GM23338 (cell line): ENCODE measurements around the gene UBE2J1. TPM values are rescaled to one million over a fixed set of nuclear protein-coding genes. Genes with fewer than 3 reads are reported as not detected.

Experiments
- ATAC-seq: fragments of 200-7000 bp; cut with Tn5 transposase; 3 replicates; pipeline ENCODE4 v1.9.1; 2020
- DNase-seq: peaks from one replicate; pipeline ENCODE4 v3.0.0-alpha.2; 2015; ENCODE audit warnings: low spot score
- H2AFZ ChIP-seq: fragments of 200-600 bp; sonication (generic); 2 replicates; pipeline ENCODE4 v1.8.0; 2016; ENCODE audit warnings: antibody characterized with exemption, mild to moderate bottlenecking, moderate library complexity
- H3F3A ChIP-seq: fragments of 200-600 bp; sonication (generic); replicated peaks from 2 replicates; pipeline ENCODE4 v1.8.0; 2017; ENCODE audit warnings: antibody characterized with exemption, mixed run types, low read depth
- H3K27ac ChIP-seq: fragments of 200-600 bp; sonication (generic); 2 replicates; pipeline ENCODE4 v1.6.1; 2016; ENCODE audit warnings: low read depth
- H3K27me3 ChIP-seq: fragments of 200-600 bp; sonication (generic); 2 replicates; pipeline ENCODE4 v1.8.0; 2016; ENCODE audit warnings: mild to moderate bottlenecking, mixed run types, moderate library complexity; ENCODE audit not compliant: insufficient read depth
- H3K36me3 ChIP-seq: fragments of 200-600 bp; sonication (generic); 2 replicates; pipeline ENCODE4 v1.8.0; 2016; ENCODE audit warnings: mild to moderate bottlenecking; ENCODE audit not compliant: insufficient read depth
- H3K4me1 ChIP-seq: fragments of 200-600 bp; sonication (generic); 2 replicates; pipeline ENCODE4 v1.8.0; 2016; ENCODE audit warnings: mild to moderate bottlenecking, moderate library complexity; ENCODE audit not compliant: insufficient read depth
- H3K4me2 ChIP-seq: fragments of 200-600 bp; sonication (generic); 2 replicates; pipeline ENCODE4 v1.7.1; 2017; ENCODE audit warnings: mixed run types
- H3K4me3 ChIP-seq: fragments of 200-600 bp; sonication (generic); 2 replicates; pipeline ENCODE4 v1.6.1; 2016; ENCODE audit warnings: mixed run types
- H3K79me2 ChIP-seq: fragments of 200-600 bp; sonication (generic); replicated peaks from 2 replicates; pipeline ENCODE4 v1.8.0; 2017; ENCODE audit warnings: mild to moderate bottlenecking; ENCODE audit not compliant: insufficient read depth
- H3K9me2 ChIP-seq: fragments of 200-600 bp; sonication (generic); 2 replicates; pipeline ENCODE4 v1.8.0; 2017; ENCODE audit not compliant: insufficient read depth
- H4K20me1 ChIP-seq: fragments of 200-600 bp; sonication (generic); replicated peaks from 2 replicates; pipeline ENCODE4 v1.8.0; 2017; ENCODE audit warnings: mild to moderate bottlenecking; ENCODE audit not compliant: insufficient read depth
- H3K27ac Mint-ChIP-seq: 2 replicates; pipeline ENCODE4 v1.8.0; 2020; ENCODE audit warnings: inconsistent platforms, mild to moderate bottlenecking, moderate library complexity, mixed read lengths
- H3K27me3 Mint-ChIP-seq: 3 replicates; pipeline ENCODE4 v1.8.0; 2022; ENCODE audit warnings: low read depth, mild to moderate bottlenecking, moderate library complexity, mixed read lengths, inconsistent platforms; ENCODE audit not compliant: insufficient read depth, poor library complexity
- H3K36me3 Mint-ChIP-seq: 3 replicates; pipeline ENCODE4 v1.8.0; 2021; ENCODE audit warnings: low read depth, mild to moderate bottlenecking, inconsistent platforms, moderate library complexity, mixed read lengths
- H3K4me1 Mint-ChIP-seq: 3 replicates; pipeline ENCODE4 v1.8.0; 2020; ENCODE audit warnings: mild to moderate bottlenecking, inconsistent platforms, mixed read lengths
- H3K4me3 Mint-ChIP-seq: 3 replicates; pipeline ENCODE4 v1.8.0; 2021; ENCODE audit warnings: moderate library complexity, mild to moderate bottlenecking, inconsistent platforms, mixed read lengths
- H3K9me3 Mint-ChIP-seq: 3 replicates; pipeline ENCODE4 v1.8.0; 2020; ENCODE audit warnings: moderate library complexity, mild to moderate bottlenecking, inconsistent platforms, mixed read lengths
- CREB1 ChIP-seq: fragments of 250-450 bp; sonication (Bioruptor Pico); IDR thresholded peaks from 2 replicates; pipeline ENCODE4 v1.5.0; 2020; ENCODE audit warnings: low read depth, mild to moderate bottlenecking, moderate library complexity
- EZH2 ChIP-seq: fragments of 200-600 bp; sonication (generic); IDR thresholded peaks from one replicate; pipeline ENCODE4 v1.8.0; 2017; ENCODE audit warnings: antibody characterized with exemption, mild to moderate bottlenecking, low read depth; ENCODE audit not compliant: unreplicated experiment
- EZH2phosphoT487 ChIP-seq: fragments of 200-600 bp; sonication (generic); IDR thresholded peaks from one replicate; pipeline ENCODE4 v1.8.1; 2018; ENCODE audit warnings: antibody characterized with exemption; ENCODE audit not compliant: unreplicated experiment
- JUNB ChIP-seq: IDR thresholded peaks from one replicate; pipeline ENCODE4 v1.6.1; 2016; ENCODE audit warnings: antibody characterized with exemption; ENCODE audit not compliant: unreplicated experiment
- NANOG ChIP-seq: IDR thresholded peaks from 2 replicates; pipeline ENCODE4 v1.6.1; 2016; ENCODE audit warnings: antibody characterized with exemption, borderline replicate concordance
- POLR2AphosphoS5 ChIP-seq: IDR thresholded peaks from 2 replicates; pipeline ENCODE4 v1.6.1; 2016; ENCODE audit warnings: antibody characterized with exemption, low read depth
- STAT1 ChIP-seq: IDR thresholded peaks from one replicate; pipeline ENCODE4 v1.6.1; 2016; ENCODE audit warnings: antibody characterized with exemption; ENCODE audit not compliant: unreplicated experiment
- ZNF114 ChIP-seq: fragments of 250-450 bp; sonication (Bioruptor Pico); IDR thresholded peaks from 2 replicates; pipeline ENCODE4 v1.5.0; 2020; ENCODE audit warnings: mild to moderate bottlenecking, moderate library complexity
- polyA plus RNA-seq: library from polyadenylated mRNA; unstranded; fragments of >200 nt; fragmentation: Nextera tagmentation; extraction: Ambion mirVana; gene quantifications from 2 replicates; pipeline ENCODE4 v1.2.1, GENCODE V29; 2016
- total RNA-seq: library from RNA; depleted of rRNA; stranded (reverse); fragments of >200 nt; shearing (Covaris generic); gene quantifications from 2 replicates; pipeline ENCODE4 v1.2.3, GENCODE V29; 2014
- TF ChIP-seq, protein P1 (sequence below): fragments of 250-450 bp; sonication (Bioruptor Pico); IDR thresholded peaks from 2 replicates; pipeline ENCODE4 v1.5.0; 2020; ENCODE audit warnings: mild to moderate bottlenecking, moderate library complexity
- TF ChIP-seq, protein P2 (sequence below): IDR thresholded peaks from one replicate; pipeline ENCODE4 v1.6.1; 2018; ENCODE audit warnings: antibody characterized with exemption; ENCODE audit not compliant: unreplicated experiment

UBE2J1 gene
- total and polyA plus RNA-seq, 2 experiments from 2014 or later: 7.5 to 13.1 TPM

DNA sequence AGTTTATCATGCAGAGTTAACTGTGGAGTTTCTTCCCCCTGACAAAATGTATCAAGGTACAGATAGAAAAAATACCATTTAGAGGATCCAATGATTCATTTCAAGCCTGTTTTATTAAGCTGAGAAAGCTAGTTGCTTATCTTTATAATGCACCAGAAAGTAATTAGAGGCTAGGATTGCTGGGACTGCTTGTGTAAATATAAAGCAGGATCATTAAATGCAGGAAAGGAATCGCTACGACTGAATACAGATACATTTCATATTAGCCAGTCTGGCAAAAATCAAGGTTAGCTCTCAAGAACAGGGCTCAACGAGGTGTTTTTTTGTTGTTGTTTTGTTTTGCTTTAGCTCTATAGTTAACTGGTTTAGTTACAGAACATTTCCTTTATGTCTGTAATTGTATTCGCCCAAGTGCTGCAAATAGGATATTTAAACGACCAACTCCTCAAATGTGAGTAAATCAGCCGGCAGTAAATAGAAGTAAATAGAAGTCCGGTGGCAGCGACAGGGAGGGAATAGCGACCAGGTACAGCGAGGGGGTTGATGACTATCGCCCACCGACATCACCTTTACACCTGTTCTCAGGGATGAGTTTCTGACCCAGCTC, 748 bp downstream of the UBE2J1 start:
- peak overlapping the region; percentile 69 for H3K4me3 ChIP-seq
- Mint-ChIP-seq H3K4me3 (peak overlapping the region; percentile 89), H3K9me3 (no peaks in the 10 kb centered on the region), H3K36me3 (no peaks in the 10 kb centered on the region), H3K4me1 (peaks cover 28% of the 10 kb centered on the region), H3K27ac (no peak overlapping the region), H3K27me3 (peaks cover 17% of the 10 kb centered on the region)
- H3K4me2 ChIP-seq: peak overlapping the region; percentile 92
- H3K27me3 ChIP-seq: peaks cover 25% of the 10 kb centered on the region
- H3F3A ChIP-seq: 0 out of 2 replicates have a peak, but pooled peaks cover 4% of the 10 kb centered on the region
- ATAC-seq (no peak), DNase-seq (peak; percentile 53)
- peak overlapping the region; percentile 93 for H2AFZ ChIP-seq
- no peaks in the 10 kb centered on the region for H3K36me3 ChIP-seq
- TF ChIP-seq CREB1 (no peak), EZH2 (peak; percentile 20), POLR2AphosphoS5 (no peak)
- no peaks in the 10 kb centered on the region for H3K79me2 ChIP-seq
- no peak overlapping the region for H3K27ac ChIP-seq
- H4K20me1 ChIP-seq: no peaks in the 10 kb centered on the region
- peaks cover 8% of the 10 kb centered on the region; the same call in 1 of the 2 replicates for H3K4me1 ChIP-seq
- H3K9me2 ChIP-seq: no peaks in the 10 kb centered on the region

DNA sequence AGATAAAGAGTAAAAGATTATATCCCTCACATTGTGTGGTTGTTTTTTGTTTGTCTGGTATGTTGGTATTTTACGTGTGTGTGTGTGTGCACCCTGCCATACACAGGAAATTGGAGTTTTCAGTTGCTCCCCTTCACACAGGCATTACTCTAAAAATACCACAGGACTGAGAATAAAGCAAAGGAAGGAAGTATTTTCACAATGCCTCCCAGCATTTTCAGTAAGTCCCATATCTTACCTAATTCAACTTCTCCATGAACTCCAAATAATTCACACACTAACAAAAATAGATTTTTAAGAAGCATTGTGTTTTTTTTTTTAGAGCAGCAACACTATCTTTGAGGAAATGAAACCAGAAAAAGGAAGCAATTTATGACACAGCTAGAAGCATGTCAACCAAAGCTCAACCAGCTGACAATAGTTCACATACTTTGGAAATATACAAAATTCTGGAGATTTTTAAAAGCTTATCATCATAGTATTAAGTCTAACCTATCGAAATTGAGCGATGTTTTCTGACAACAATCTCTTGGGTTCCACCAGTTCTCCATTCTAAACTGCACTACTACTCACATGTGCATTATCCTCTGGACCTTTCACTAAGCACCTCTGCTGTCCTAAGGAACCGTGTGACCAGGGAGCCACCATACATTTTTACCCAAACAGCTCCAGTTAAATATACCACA, 2.1 kb downstream of the UBE2J1 start:
- Histone ChIP-seq H3K79me2 (no peaks in the 10 kb centered on the region; the same call in 1 of the 2 replicates), H3K4me2 (no peak overlapping the region), H3F3A (0 out of 2 replicates have a peak, but pooled peaks cover 4% of the 10 kb centered on the region), H3K36me3 (no peaks in the 10 kb centered on the region), H2AFZ (no peak overlapping the region), H3K4me1 (peaks cover 8% of the 10 kb centered on the region; the same call in 1 of the 2 replicates), H3K9me2 (no peaks in the 10 kb centered on the region), H3K27ac (no peak overlapping the region), H3K27me3 (peaks cover 25% of the 10 kb centered on the region), H4K20me1 (no peaks in the 10 kb centered on the region), H3K4me3 (no peak overlapping the region)
- no peak overlapping the region for H3K4me3 Mint-ChIP-seq
- H3K9me3 Mint-ChIP-seq: no peaks in the 10 kb centered on the region
- peaks cover 28% of the 10 kb centered on the region for H3K4me1 Mint-ChIP-seq
- ATAC-seq (no peak), DNase-seq (no peak)
- H3K36me3 Mint-ChIP-seq: no peaks in the 10 kb centered on the region
- H3K27me3 Mint-ChIP-seq: peaks cover 21% of the 10 kb centered on the region
- H3K27ac Mint-ChIP-seq: no peak overlapping the region
- TF ChIP-seq CREB1 (no peak), EZH2phosphoT487 (no peak), STAT1 (no peak), JUNB (no peak), NANOG (no peak), ZNF114 (CRISPR knock-in tag) (no peak), POLR2AphosphoS5 (no peak), EZH2 (no peak)
- TF ChIP-seq, protein P1, sequence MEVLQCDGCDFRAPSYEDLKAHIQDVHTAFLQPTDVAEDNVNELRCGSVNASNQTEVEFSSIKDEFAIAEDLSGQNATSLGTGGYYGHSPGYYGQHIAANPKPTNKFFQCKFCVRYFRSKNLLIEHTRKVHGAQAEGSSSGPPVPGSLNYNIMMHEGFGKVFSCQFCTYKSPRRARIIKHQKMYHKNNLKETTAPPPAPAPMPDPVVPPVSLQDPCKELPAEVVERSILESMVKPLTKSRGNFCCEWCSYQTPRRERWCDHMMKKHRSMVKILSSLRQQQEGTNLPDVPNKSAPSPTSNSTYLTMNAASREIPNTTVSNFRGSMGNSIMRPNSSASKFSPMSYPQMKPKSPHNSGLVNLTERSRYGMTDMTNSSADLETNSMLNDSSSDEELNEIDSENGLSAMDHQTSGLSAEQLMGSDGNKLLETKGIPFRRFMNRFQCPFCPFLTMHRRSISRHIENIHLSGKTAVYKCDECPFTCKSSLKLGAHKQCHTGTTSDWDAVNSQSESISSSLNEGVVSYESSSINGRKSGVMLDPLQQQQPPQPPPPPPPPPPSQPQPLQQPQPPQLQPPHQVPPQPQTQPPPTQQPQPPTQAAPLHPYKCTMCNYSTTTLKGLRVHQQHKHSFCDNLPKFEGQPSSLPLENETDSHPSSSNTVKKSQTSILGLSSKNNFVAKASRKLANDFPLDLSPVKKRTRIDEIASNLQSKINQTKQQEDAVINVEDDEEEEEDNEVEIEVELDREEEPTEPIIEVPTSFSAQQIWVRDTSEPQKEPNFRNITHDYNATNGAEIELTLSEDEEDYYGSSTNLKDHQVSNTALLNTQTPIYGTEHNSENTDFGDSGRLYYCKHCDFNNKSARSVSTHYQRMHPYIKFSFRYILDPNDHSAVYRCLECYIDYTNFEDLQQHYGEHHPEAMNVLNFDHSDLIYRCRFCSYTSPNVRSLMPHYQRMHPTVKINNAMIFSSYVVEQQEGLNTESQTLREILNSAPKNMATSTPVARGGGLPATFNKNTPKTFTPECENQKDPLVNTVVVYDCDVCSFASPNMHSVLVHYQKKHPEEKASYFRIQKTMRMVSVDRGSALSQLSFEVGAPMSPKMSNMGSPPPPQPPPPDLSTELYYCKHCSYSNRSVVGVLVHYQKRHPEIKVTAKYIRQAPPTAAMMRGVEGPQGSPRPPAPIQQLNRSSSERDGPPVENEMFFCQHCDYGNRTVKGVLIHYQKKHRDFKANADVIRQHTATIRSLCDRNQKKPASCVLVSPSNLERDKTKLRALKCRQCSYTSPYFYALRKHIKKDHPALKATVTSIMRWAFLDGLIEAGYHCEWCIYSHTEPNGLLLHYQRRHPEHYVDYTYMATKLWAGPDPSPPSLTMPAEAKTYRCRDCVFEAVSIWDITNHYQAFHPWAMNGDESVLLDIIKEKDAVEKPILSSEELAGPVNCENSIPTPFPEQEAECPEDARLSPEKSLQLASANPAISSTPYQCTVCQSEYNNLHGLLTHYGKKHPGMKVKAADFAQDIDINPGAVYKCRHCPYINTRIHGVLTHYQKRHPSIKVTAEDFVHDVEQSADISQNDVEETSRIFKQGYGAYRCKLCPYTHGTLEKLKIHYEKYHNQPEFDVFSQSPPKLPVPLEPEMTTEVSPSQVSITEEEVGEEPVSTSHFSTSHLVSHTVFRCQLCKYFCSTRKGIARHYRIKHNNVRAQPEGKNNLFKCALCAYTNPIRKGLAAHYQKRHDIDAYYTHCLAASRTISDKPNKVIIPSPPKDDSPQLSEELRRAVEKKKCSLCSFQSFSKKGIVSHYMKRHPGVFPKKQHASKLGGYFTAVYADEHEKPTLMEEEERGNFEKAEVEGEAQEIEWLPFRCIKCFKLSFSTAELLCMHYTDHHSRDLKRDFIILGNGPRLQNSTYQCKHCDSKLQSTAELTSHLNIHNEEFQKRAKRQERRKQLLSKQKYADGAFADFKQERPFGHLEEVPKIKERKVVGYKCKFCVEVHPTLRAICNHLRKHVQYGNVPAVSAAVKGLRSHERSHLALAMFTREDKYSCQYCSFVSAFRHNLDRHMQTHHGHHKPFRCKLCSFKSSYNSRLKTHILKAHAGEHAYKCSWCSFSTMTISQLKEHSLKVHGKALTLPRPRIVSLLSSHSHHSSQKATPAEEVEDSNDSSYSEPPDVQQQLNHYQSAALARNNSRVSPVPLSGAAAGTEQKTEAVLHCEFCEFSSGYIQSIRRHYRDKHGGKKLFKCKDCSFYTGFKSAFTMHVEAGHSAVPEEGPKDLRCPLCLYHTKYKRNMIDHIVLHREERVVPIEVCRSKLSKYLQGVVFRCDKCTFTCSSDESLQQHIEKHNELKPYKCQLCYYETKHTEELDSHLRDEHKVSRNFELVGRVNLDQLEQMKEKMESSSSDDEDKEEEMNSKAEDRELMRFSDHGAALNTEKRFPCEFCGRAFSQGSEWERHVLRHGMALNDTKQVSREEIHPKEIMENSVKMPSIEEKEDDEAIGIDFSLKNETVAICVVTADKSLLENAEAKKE (CRISPR knock-in tag): no peak
- TF ChIP-seq, protein P2, sequence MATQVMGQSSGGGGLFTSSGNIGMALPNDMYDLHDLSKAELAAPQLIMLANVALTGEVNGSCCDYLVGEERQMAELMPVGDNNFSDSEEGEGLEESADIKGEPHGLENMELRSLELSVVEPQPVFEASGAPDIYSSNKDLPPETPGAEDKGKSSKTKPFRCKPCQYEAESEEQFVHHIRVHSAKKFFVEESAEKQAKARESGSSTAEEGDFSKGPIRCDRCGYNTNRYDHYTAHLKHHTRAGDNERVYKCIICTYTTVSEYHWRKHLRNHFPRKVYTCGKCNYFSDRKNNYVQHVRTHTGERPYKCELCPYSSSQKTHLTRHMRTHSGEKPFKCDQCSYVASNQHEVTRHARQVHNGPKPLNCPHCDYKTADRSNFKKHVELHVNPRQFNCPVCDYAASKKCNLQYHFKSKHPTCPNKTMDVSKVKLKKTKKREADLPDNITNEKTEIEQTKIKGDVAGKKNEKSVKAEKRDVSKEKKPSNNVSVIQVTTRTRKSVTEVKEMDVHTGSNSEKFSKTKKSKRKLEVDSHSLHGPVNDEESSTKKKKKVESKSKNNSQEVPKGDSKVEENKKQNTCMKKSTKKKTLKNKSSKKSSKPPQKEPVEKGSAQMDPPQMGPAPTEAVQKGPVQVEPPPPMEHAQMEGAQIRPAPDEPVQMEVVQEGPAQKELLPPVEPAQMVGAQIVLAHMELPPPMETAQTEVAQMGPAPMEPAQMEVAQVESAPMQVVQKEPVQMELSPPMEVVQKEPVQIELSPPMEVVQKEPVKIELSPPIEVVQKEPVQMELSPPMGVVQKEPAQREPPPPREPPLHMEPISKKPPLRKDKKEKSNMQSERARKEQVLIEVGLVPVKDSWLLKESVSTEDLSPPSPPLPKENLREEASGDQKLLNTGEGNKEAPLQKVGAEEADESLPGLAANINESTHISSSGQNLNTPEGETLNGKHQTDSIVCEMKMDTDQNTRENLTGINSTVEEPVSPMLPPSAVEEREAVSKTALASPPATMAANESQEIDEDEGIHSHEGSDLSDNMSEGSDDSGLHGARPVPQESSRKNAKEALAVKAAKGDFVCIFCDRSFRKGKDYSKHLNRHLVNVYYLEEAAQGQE: no peak
